Measurements from ENCODE around the gene DNHD1.

Gene DNHD1

GRCh38 chr11:6563667-6564066 is 66.6 kb downstream of the DNHD1 start:
- no peak for DNase-seq

GRCh38 chr11:6565325-6565724 is 68.2 kb downstream of the DNHD1 start:
- DNase-seq: no peak

GRCh38 chr11:6565988-6566703 is 69.1 kb downstream of the DNHD1 start:
- DNase-seq: no peak

GRCh38 chr11:6566704-6567370 is 69.8 kb downstream of the DNHD1 start:
- DNase-seq: no peak

- no peak for DNase-seq
Observed at GRCh38 chr11:6567371-6567745, 70.3 kb downstream of the DNHD1 start.

- no peak for DNase-seq
Observed at GRCh38 chr11:6568191-6568918, 71.3 kb downstream of the DNHD1 start.

GRCh38 chr11:6569706-6570105 is 72.6 kb downstream of the DNHD1 start:
- no peak for DNase-seq

GRCh38 chr11:6570691-6571427 is 73.8 kb downstream of the DNHD1 start:
- DNase-seq: no peak

GRCh38 chr11:6571434-6572008 is 74.4 kb downstream of the DNHD1 start:
- no peak for DNase-seq

GRCh38 chr11:6572215-6572614 is 75.1 kb downstream of the DNHD1 start:
- DNase-seq: no peak

- DNase-seq: no peak
Observed at GRCh38 chr11:6574816-6575715, 78.0 kb downstream of the DNHD1 start.

- DNase-seq: peak; percentile 13 to 26
Observed at GRCh38 chr11:6576471-6577373, 79.6 kb downstream of the DNHD1 start.

GRCh38 chr11:6578134-6578533 is 81.1 kb downstream of the DNHD1 start:
- DNase-seq: no peak

GRCh38 chr11:6579681-6580080 is 82.6 kb downstream of the DNHD1 start:
- no peak for DNase-seq

GRCh38 chr11:6583584-6583983 is 86.5 kb downstream of the DNHD1 start:
- DNase-seq: no peak

GRCh38 chr11:6584528-6584927 is 87.4 kb downstream of the DNHD1 start:
- no peak for DNase-seq

GRCh38 chr11:6586434-6587359 is 89.6 kb downstream of the DNHD1 start:
- no peak for DNase-seq

- DNase-seq: no peak
Observed at GRCh38 chr11:6587360-6587953, 90.4 kb downstream of the DNHD1 start.

GRCh38 chr11:6588018-6588417 is 90.9 kb downstream of the DNHD1 start:
- no peak for DNase-seq

Data from inflammatory macrophage (primary cell).